Mammary epithelial cell (primary cell): Measurements from ENCODE around the gene PLA2G6.

Source experiments
- EZH2 ChIP-seq: IDR thresholded peaks from 2 replicates; pipeline ENCODE4 v1.6.1; 2012; ENCODE audit warnings: low read length, inconsistent platforms, borderline replicate concordance
- TF ChIP-seq, protein P1 (sequence below), 2 donors: IDR thresholded peaks in 1 of 2; conservative IDR thresholded peaks in 1 of 2; 2 replicates each; pipeline ENCODE4 v1.5.1; 2011 to 2012; ENCODE audit warnings: inconsistent platforms in 2 of 2, low read length in 2 of 2, mild to moderate bottlenecking in 2 of 2, control low read depth in 1 of 2, low read depth in 1 of 2; ENCODE audit not compliant: insufficient read depth in 1 of 2; ENCODE audit errors: extremely low read depth in 1 of 2

DNA sequence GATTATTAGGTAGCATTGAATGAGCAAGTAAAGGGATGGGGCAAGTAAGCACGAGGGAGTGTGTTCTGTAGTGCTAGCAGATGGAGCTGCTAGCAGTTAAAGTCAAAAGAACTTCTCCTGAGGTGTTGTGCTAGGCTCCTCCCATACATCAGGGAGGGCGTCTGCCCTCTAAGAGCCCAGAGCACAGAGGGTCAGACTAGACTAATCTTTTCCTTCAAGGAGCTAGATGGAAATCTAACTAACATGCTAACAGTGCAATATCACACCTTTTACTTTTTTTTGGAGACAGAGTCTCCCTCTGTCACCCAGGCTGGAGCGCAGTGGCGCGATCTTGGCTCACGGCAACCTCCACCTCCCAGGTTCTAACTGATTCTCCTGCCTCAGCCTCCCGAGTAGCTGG lies 3.2 kb upstream of the PLA2G6 start:
- TF ChIP-seq, protein P1, sequence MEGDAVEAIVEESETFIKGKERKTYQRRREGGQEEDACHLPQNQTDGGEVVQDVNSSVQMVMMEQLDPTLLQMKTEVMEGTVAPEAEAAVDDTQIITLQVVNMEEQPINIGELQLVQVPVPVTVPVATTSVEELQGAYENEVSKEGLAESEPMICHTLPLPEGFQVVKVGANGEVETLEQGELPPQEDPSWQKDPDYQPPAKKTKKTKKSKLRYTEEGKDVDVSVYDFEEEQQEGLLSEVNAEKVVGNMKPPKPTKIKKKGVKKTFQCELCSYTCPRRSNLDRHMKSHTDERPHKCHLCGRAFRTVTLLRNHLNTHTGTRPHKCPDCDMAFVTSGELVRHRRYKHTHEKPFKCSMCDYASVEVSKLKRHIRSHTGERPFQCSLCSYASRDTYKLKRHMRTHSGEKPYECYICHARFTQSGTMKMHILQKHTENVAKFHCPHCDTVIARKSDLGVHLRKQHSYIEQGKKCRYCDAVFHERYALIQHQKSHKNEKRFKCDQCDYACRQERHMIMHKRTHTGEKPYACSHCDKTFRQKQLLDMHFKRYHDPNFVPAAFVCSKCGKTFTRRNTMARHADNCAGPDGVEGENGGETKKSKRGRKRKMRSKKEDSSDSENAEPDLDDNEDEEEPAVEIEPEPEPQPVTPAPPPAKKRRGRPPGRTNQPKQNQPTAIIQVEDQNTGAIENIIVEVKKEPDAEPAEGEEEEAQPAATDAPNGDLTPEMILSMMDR (conservative IDR thresholded peaks at IDR 0.05 in 1 of 2, IDR thresholded peaks at IDR 0.05 in 1 of 2; ENCODE audit: extremely low read depth in 1 of 2, insufficient read depth in 1 of 2, low read depth in 1 of 2, low read length in 2 of 2): no peak
- no peak for TF ChIP-seq EZH2
